Neuronal stem cell (in vitro differentiated cells): Measurements from ENCODE around the gene TP73.

ENCODE experiments used
- DNase-seq: peaks from one replicate; pipeline ENCODE4 v3.0.0-alpha.2; 2013; ENCODE audit warnings: low spot score
- H2AFZ ChIP-seq: one replicate; pipeline ENCODE4 v1.6.1; 2013; ENCODE audit warnings: mild to moderate bottlenecking, low read length, inconsistent platforms
- H2AK5ac ChIP-seq: 2 replicates; pipeline ENCODE4 v1.6.1; 2013; ENCODE audit warnings: low read depth, mild to moderate bottlenecking, inconsistent platforms, low read length, moderate library complexity, mixed read lengths
- H2BK120ac ChIP-seq: 2 replicates; pipeline ENCODE4 v1.6.1; 2013; ENCODE audit warnings: low read depth, mild to moderate bottlenecking, inconsistent platforms, low read length, moderate library complexity, mixed read lengths
- H2BK12ac ChIP-seq: one replicate; pipeline ENCODE4 v1.6.1; 2013; ENCODE audit warnings: low read length, inconsistent platforms
- H2BK15ac ChIP-seq: 2 replicates; pipeline ENCODE4 v1.6.1; 2013; ENCODE audit warnings: mild to moderate bottlenecking, low read length, inconsistent platforms, mixed read lengths
- H2BK5ac ChIP-seq: one replicate; pipeline ENCODE4 v1.6.1; 2013; ENCODE audit warnings: inconsistent platforms, mild to moderate bottlenecking, low read length, moderate library complexity
- H3K14ac ChIP-seq: one replicate; pipeline ENCODE4 v1.6.1; 2013; ENCODE audit warnings: low read length, inconsistent platforms
- H3K18ac ChIP-seq: 2 replicates; pipeline ENCODE4 v1.6.1; 2013; ENCODE audit warnings: low read length, inconsistent platforms
- H3K23ac ChIP-seq: 2 replicates; pipeline ENCODE4 v1.6.1; 2013; ENCODE audit warnings: low read depth, mild to moderate bottlenecking, mixed read lengths, low read length, inconsistent platforms; ENCODE audit not compliant: poor library complexity
- H3K27ac ChIP-seq: replicated peaks from 3 replicates; pipeline ENCODE4 v1.5.1; 2013; ENCODE audit warnings: low read length, inconsistent platforms
- H3K27me3 ChIP-seq, 3 experiments: 2 replicates each; pipeline ENCODE4 v1.6.1; 2013; ENCODE audit warnings: low read length in 3 of 3, mild to moderate bottlenecking in 2 of 3, inconsistent platforms in 1 of 3, low read depth in 1 of 3, mixed read lengths in 1 of 3, moderate library complexity in 1 of 3; ENCODE audit not compliant: control insufficient read depth in 3 of 3, insufficient read depth in 3 of 3
- H3K36me3 ChIP-seq, 2 donors: replicated peaks in 1 of 2; 2 replicates each; pipeline ENCODE4 v1.6.1; 2013; ENCODE audit warnings: low read length in 2 of 2; ENCODE audit not compliant: control insufficient read depth in 2 of 2, insufficient read depth in 2 of 2
- H3K4ac ChIP-seq: 2 replicates; pipeline ENCODE4 v1.6.1; 2013; ENCODE audit warnings: inconsistent platforms, mild to moderate bottlenecking, low read length, moderate library complexity
- H3K4me1 ChIP-seq, 2 donors: 1 replicate in 1 of 2; 2 replicates in 1 of 2; pipeline ENCODE4 v1.6.1; 2013; ENCODE audit warnings: low read length in 2 of 2, low read depth in 1 of 2; ENCODE audit not compliant: control insufficient read depth in 2 of 2, insufficient read depth in 1 of 2
- H3K4me2 ChIP-seq: one replicate; pipeline ENCODE4 v1.6.1; 2013; ENCODE audit warnings: mild to moderate bottlenecking, low read length, inconsistent platforms; ENCODE audit not compliant: insufficient read depth, poor library complexity, severe bottlenecking
- H3K4me3 ChIP-seq, 2 donors: 2 replicates each; pipeline ENCODE4 v1.5.1; 2013; ENCODE audit warnings: low read length in 2 of 2, mild to moderate bottlenecking in 2 of 2, inconsistent platforms in 1 of 2, moderate library complexity in 1 of 2
- H3K79me1 ChIP-seq: one replicate; pipeline ENCODE4 v1.6.1; 2013; ENCODE audit warnings: low read depth, mild to moderate bottlenecking, inconsistent platforms, low read length, moderate library complexity
- H3K9ac ChIP-seq: one replicate; pipeline ENCODE4 v1.6.1; 2013; ENCODE audit warnings: mild to moderate bottlenecking, low read depth, low read length, inconsistent platforms; ENCODE audit not compliant: poor library complexity
- H3K9me3 ChIP-seq, 2 donors: replicated peaks in 1 of 2; 2 replicates each; pipeline versions ENCODE3 to v1.6.1; 2013; ENCODE audit warnings: low read length in 2 of 2, mild to moderate bottlenecking in 2 of 2, inconsistent platforms in 1 of 2, low read depth in 1 of 2, mixed read lengths in 1 of 2, moderate library complexity in 1 of 2; ENCODE audit not compliant: control insufficient read depth in 2 of 2, insufficient read depth in 1 of 2
- H4K8ac ChIP-seq: one replicate; pipeline ENCODE4 v1.6.1; 2013; ENCODE audit warnings: low read depth, mild to moderate bottlenecking, inconsistent platforms, low read length, moderate library complexity
- H4K91ac ChIP-seq: one replicate; pipeline ENCODE4 v1.6.1; 2013; ENCODE audit warnings: low read length, low read depth, mild to moderate bottlenecking, inconsistent platforms; ENCODE audit not compliant: poor library complexity
- WGBS, 2 donors: extraction: QIAGEN DNeasy Blood & Tissue Kit; methylation state at CpG; one replicate each; pipeline ENCODE4 v1.1.7; 2013; ENCODE audit warnings: missing lambda C conversion rate in 2 of 2, mixed read lengths in 1 of 2; ENCODE audit not compliant: insufficient read length in 2 of 2, insufficient replicate concordance in 1 of 2; ENCODE audit errors: extremely low coverage in 2 of 2; 5-methylcytosine and 5-hydroxymethylcytosine counted together

Gene TP73

DNA sequence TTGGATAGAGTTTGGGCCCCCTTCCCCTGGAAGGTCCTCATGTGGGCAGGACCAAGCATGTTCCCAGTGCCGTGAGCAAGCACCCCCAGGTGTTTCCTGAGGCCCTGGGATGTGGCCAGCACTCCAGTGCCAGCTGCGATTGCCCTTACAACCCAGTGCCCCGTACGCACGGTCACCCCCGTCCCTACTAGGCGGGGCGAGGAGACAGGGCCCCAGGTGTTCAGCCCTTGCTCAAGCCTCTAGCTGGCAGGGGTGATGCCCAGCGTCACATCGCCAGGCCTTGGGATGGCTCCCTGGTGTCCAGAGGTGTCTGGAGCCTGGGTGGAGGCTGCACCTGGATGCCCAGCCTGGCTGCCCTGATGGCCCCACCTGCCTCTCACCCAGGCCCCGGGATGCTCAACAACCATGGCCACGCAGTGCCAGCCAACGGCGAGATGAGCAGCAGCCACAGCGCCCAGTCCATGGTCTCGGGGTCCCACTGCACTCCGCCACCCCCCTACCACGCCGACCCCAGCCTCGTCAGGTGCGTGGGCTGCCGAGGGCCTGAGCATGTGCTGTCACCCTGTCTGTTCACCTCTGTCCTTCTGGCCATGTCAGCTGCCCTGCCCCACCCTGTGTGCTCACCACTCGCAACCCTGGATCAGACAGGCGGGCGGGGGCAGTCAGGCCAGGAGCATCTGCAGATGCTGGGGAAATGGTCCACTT lies 78.4 kb downstream of the TP73 start:
- Histone ChIP-seq H2BK5ac (no peak overlapping the region), H3K14ac (peak overlapping the region; percentile 4), H4K8ac (no peak overlapping the region), H2AFZ (no peak overlapping the region), H2BK12ac (peak overlapping the region; percentile 99), H3K9ac (peak overlapping the region; percentile 53), H3K4me1 (peaks cover 13 to 18% of the 10 kb centered on the region in 2 donors), H2BK120ac (no peak overlapping the region), H3K4me2 (no peak overlapping the region), H3K4ac (no peak overlapping the region), H3K18ac (peak overlapping the region; percentile 6), H3K79me1 (peaks cover 4% of the 10 kb centered on the region), H3K4me3 (no peak overlapping the region), H3K27me3 (peaks cover 0 to 5% (median 0%) of the 10 kb centered on the region in 3 experiments), H2AK5ac (peak overlapping the region; percentile 88), H3K9me3 (no peaks in the 10 kb centered on the region), H3K23ac (peak overlapping the region; percentile 21), H3K27ac (no peak overlapping the region), H2BK15ac (no peak overlapping the region), H3K36me3 (peaks cover 6 to 18% of the 10 kb centered on the region in 2 donors), H4K91ac (no peak overlapping the region)
- no peak for DNase-seq
- WGBS, 2 donors: no CpG with 5 or more reads among the region's 25 CpGs

DNA sequence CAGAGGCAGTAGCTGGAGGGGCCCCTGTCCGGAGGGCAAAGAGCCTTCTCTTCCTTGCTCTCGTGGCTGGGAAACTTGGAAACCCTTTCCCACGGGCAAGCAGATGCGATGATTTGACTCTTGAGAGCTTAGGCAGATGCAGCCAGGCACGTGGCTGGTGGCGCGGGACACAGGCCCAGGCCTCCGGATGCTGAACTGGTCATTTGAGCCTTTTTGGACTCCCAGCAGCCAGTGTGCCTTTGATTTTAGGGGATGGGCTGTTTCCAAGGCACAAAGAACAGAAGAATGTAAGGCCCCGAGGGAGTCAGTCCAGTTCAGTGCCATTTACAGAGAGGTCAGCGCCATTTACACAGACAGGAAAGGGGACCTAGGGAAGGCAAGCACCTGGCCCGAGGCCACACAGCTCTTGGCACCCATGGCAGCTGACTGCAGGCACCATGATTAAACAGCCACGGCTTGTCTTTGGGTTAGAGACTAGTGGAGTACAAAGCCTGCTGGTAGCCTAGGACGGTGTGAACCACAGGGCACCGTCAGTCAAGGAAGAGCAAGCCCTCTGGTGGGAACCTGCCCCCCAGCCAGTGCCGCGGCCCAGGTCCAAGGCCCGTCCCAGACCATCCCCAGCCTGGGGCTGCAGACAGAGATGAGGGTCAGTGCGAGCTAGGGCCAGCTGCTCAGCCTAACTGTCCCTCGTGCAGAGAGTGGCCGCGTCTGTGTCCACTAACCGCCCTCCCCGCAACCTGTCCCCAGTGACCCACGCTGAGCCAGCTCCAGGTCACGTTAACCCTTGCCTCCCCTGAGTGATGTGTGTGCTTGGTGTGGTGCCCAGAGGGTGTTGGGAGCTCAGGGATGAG lies 79.5 kb downstream of the TP73 start:
- Histone ChIP-seq H3K27ac (no peak overlapping the region), H3K36me3 (peaks cover 13 to 29% of the 10 kb centered on the region in 2 donors), H3K23ac (peak overlapping the region; percentile 97), H3K14ac (peak overlapping the region; percentile 85), H2BK15ac (peak overlapping the region; percentile 96), H3K9me3 (no peaks in the 10 kb centered on the region), H3K4ac (peak overlapping the region; percentile 58), H3K27me3 (peaks cover 0 to 5% (median 0%) of the 10 kb centered on the region in 3 experiments), H3K9ac (peak overlapping the region; percentile 67), H2BK12ac (peak overlapping the region; percentile 84), H4K91ac (peak overlapping the region; percentile 98), H3K4me1 (peaks cover 13 to 18% of the 10 kb centered on the region in 2 donors), H2BK5ac (peak overlapping the region; percentile 59), H4K8ac (peak overlapping the region; percentile 23), H2AK5ac (peak overlapping the region; percentile 88), H3K4me2 (no peak overlapping the region), H3K4me3 (no peak overlapping the region), H2AFZ (peak overlapping the region; percentile 68), H2BK120ac (peak overlapping the region; percentile 63), H3K79me1 (peaks cover 4% of the 10 kb centered on the region), H3K18ac (peak overlapping the region; percentile 97)
- DNase-seq: no peak
- no CpG with 5 or more reads among the region's 25 CpGs for WGBS, 2 donors

GRCh38 chr1:3732434-3733093 lies 80.2 kb downstream of the TP73 start:
- H2BK15ac ChIP-seq: peak overlapping the region; percentile 96
- no peak overlapping the region for H2AFZ ChIP-seq
- peak overlapping the region; percentile 97 for H3K18ac ChIP-seq
- H3K4me2 ChIP-seq: peak overlapping the region; percentile 11
- H4K91ac ChIP-seq: peak overlapping the region; percentile 98
- H3K9me3 ChIP-seq: no peaks in the 10 kb centered on the region
- peak overlapping the region; percentile 66 for H3K4ac ChIP-seq
- H3K4me1 ChIP-seq: peaks cover 13 to 18% of the 10 kb centered on the region in 2 donors
- no peak for DNase-seq
- peak overlapping the region; percentile 80 for H3K9ac ChIP-seq
- H2BK5ac ChIP-seq: peak overlapping the region; percentile 35
- peak overlapping the region; percentile 94 for H3K14ac ChIP-seq
- peak overlapping the region; percentile 97 for H3K23ac ChIP-seq
- peaks cover 2% of the 10 kb centered on the region for H3K79me1 ChIP-seq
- H2BK12ac ChIP-seq: peak overlapping the region; percentile 84
- H3K27me3 ChIP-seq: peaks cover 0 to 5% (median 0%) of the 10 kb centered on the region in 3 experiments
- H4K8ac ChIP-seq: peak overlapping the region; percentile 23
- no peak overlapping the region for H3K27ac ChIP-seq
- WGBS, 2 donors: no CpG with 5 or more reads among the region's 37 CpGs
- peak overlapping the region; percentile 63 for H2BK120ac ChIP-seq
- H3K4me3 ChIP-seq: no peak overlapping the region
- H3K36me3 ChIP-seq: peaks cover 15 to 35% of the 10 kb centered on the region in 2 donors
- H2AK5ac ChIP-seq: peak overlapping the region; percentile 88
